Activated effector memory CD4-positive, alpha-beta T cell treated with anti-CD3 and anti-CD28 coated beads, Interleukin-2, amount 50 U/mL, for 16 hours (primary cell): Measurements from ENCODE around the gene RPL29.

Experiments used
- DNase-seq: peaks from one replicate; pipeline ENCODE4 v3.0.0-alpha.2; 2020

The RPL29 gene

DNA sequence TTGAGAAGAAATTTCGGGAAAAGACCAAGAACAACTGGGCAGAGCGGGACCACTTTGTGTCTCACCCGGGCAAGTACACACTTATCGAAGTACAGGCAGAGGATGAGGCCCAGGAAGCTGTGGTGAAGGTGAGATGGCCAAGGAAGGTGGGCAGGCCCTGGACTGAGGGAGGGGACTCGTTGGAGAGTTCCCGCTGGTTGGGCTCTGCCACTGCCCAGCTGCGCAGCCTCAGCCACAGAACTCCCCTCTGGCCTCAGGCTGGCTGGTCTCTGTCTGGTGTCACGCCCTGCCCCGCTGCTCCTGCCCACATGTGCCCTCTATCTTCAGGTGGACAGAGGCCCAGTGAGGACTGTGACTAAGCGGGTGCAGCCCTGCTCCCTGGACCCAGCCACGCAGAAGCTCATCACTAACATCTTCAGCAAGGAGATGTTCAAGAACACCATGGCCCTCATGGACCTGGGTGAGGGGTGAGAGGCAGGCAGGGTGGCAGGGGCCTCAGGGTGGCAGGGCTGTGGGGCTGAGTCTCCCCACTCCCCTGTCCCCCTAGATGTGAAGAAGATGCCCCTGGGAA lies 51.2 kb downstream of the RPL29 start:
- peak; percentile 56 for DNase-seq
